B cell (primary cell): ENCODE measurements around the gene ATAD2B. TPM values are rescaled to one million over a fixed set of nuclear protein-coding genes. Genes with fewer than 3 reads are reported as not detected.

Source experiments
- ATAC-seq: fragments of 200-7000 bp; cut with Tn5 transposase; one replicate; pipeline ENCODE4 v1.10.0; 2021; ENCODE audit warnings: low read depth, mild to moderate bottlenecking, moderate number of reproducible peaks, moderate library complexity
- CTCF ChIA-PET: fragments of 350-600 bp; sonication (Branson Sonifier 250); formaldehyde crosslinking; loops from one replicate; lab custom pipeline; 2021; ENCODE audit warnings: antibody characterized with exemption, inconsistent platforms; lab: Charles Lee
- POLR2A ChIA-PET: fragments of 350-600 bp; sonication (Branson Sonifier 250); formaldehyde crosslinking; loops from one replicate; lab custom pipeline; 2021; ENCODE audit warnings: antibody characterized with exemption; lab: Charles Lee
- DNase-seq: peaks from one replicate; pipeline ENCODE4 v3.0.0; 2013
- H2AFZ ChIP-seq: 2 replicates; pipeline ENCODE4 v1.6.1; 2012; ENCODE audit warnings: mild to moderate bottlenecking, low read depth, low read length; ENCODE audit not compliant: insufficient read depth, poor library complexity, severe bottlenecking
- H3K27ac ChIP-seq, 2 donors: 1 replicate in 1 of 2; 2 replicates in 1 of 2; pipeline ENCODE4 v1.5.1; 2012 to 2013; ENCODE audit warnings: low read length in 2 of 2, mild to moderate bottlenecking in 2 of 2, moderate library complexity in 1 of 2
- H3K27me3 ChIP-seq, 4 experiments: fragments of 200-600 bp in 1 of 4; sonication (generic) in 1 of 4; replicated peaks in 1 of 4; 1 replicate in 2 of 4; 2 replicates in 2 of 4; pipeline versions ENCODE4 v1.6.1 to v1.7.0; 2013 to 2016; ENCODE audit warnings: low read length in 3 of 4, mild to moderate bottlenecking in 2 of 4, mixed read lengths in 1 of 4, moderate library complexity in 1 of 4; ENCODE audit not compliant: insufficient read depth in 4 of 4, control insufficient read depth in 3 of 4; ENCODE audit errors: control extremely low read depth in 1 of 4
- H3K36me3 ChIP-seq, 2 experiments: replicated peaks in 1 of 2; 1 replicate in 1 of 2; 2 replicates in 1 of 2; pipeline versions ENCODE4 v1.6.1 to v1.7.1; 2013; ENCODE audit warnings: low read length in 1 of 2; ENCODE audit not compliant: insufficient read depth in 2 of 2, control insufficient read depth in 1 of 2; ENCODE audit errors: control extremely low read depth in 1 of 2, extremely low read depth in 1 of 2
- H3K4me1 ChIP-seq, 2 donors: fragments of 200-600 bp in 1 of 2; sonication (generic) in 1 of 2; 1 replicate in 1 of 2; 2 replicates in 1 of 2; pipeline versions ENCODE4 v1.5.1 to v1.6.1; 2013 to 2017; ENCODE audit warnings: low read length in 2 of 2; ENCODE audit not compliant: control insufficient read depth in 2 of 2, insufficient read depth in 2 of 2
- H3K4me2 ChIP-seq: replicated peaks from 2 replicates; pipeline ENCODE3; 2012; ENCODE audit warnings: mild to moderate bottlenecking, low read depth, low read length; ENCODE audit not compliant: poor library complexity, severe bottlenecking
- H3K4me3 ChIP-seq, 5 experiments: fragments of 200-600 bp in 1 of 5; sonication (generic) in 1 of 5; 1 replicate in 3 of 5; 2 replicates in 2 of 5; pipeline versions ENCODE4 v1.5.1 to v1.7.0; 2011 to 2016; ENCODE audit warnings: low read length in 4 of 5, mild to moderate bottlenecking in 4 of 5, low read depth in 2 of 5, control low read depth in 1 of 5, moderate library complexity in 1 of 5; ENCODE audit not compliant: insufficient read depth in 1 of 5; ENCODE audit errors: control extremely low read depth in 1 of 5, extremely low read depth in 1 of 5
- H3K79me2 ChIP-seq: fragments of 200-600 bp; sonication (generic); one replicate; pipeline ENCODE4 v1.6.0; 2016; ENCODE audit warnings: low read length; ENCODE audit not compliant: control insufficient read depth, insufficient read depth
- H3K9ac ChIP-seq: fragments of 200-600 bp; sonication (generic); 2 replicates; pipeline ENCODE4 v1.6.1; 2017; ENCODE audit warnings: mild to moderate bottlenecking, low read length, moderate library complexity
- H3K9me3 ChIP-seq, 3 donors: one replicate each; pipeline versions ENCODE4 v1.6.1 to v1.7.1; 2013; ENCODE audit warnings: low read length in 2 of 3; ENCODE audit not compliant: control insufficient read depth in 2 of 3, insufficient read depth in 1 of 3; ENCODE audit errors: control extremely low read depth in 1 of 3
- H4K20me1 ChIP-seq: 2 replicates; pipeline ENCODE4 v1.6.0; 2012; ENCODE audit warnings: mild to moderate bottlenecking, low read length; ENCODE audit not compliant: insufficient read depth, control insufficient read depth, poor library complexity, severe bottlenecking
- H3K27ac Mint-ChIP-seq: one replicate; pipeline ENCODE4 v1.8.0; 2021; ENCODE audit warnings: mixed read lengths
- H3K27me3 Mint-ChIP-seq: one replicate; pipeline ENCODE4 v1.8.0; 2021; ENCODE audit warnings: mixed read lengths
- H3K4me1 Mint-ChIP-seq: one replicate; pipeline ENCODE4 v1.8.0; 2021; ENCODE audit warnings: mixed read lengths
- H3K4me3 Mint-ChIP-seq: one replicate; pipeline ENCODE4 v1.8.0; 2021; ENCODE audit warnings: mixed read lengths
- H3K9me3 Mint-ChIP-seq: one replicate; pipeline ENCODE4 v1.8.0; 2022; ENCODE audit warnings: mixed read lengths; ENCODE audit not compliant: insufficient read depth
- CTCF ChIP-seq: fragments of 200-600 bp; IDR thresholded peaks from one replicate; pipeline ENCODE4 v1.8.0; 2022; ENCODE audit warnings: antibody characterized with exemption, mild to moderate bottlenecking
- EZH2 ChIP-seq: IDR thresholded peaks from 2 replicates; pipeline ENCODE4 v1.6.1; 2012; ENCODE audit warnings: borderline replicate concordance, low read depth, mild to moderate bottlenecking, moderate library complexity, low read length; ENCODE audit not compliant: insufficient read depth, poor library complexity, severe bottlenecking
- WGBS: methylation state at CpG from one replicate; pipeline ENCODE4 v1.1.5; 2013; ENCODE audit warnings: missing lambda C conversion rate; ENCODE audit not compliant: insufficient coverage; 5-methylcytosine and 5-hydroxymethylcytosine counted together
- intact Hi-C: fragments of 100-400 bp; cut with micrococcal nuclease; formaldehyde crosslinking; loops from one replicate; pipeline ENCODE4 v1.10.0; 2022
- polyA plus RNA-seq: library from polyadenylated mRNA; depleted of rRNA; stranded (reverse); fragments of >200 nt; gene quantifications from 2 replicates; pipeline ENCODE4 v1.2.3, GENCODE V29; 2012
- total RNA-seq, 2 donors: library from RNA; stranded (reverse); fragments of 120-200 nt in 1 of 2; gene quantifications; 1 replicate in 1 of 2; 2 replicates in 1 of 2; pipeline versions ENCODE4 v1.2.3 to v1.2.4, GENCODE V29; 2013 to 2022

ATAD2B gene
- total and polyA plus RNA-seq, 2 donors (not counting 1 experiment from before 2014, with no cell fraction given) = 5.1 to 90.8 TPM

- Histone ChIP-seq H3K4me2 (no peak overlapping the region), H3K4me1 (peaks cover 7 to 17% of the 10 kb centered on the region in 2 donors), H3K9ac (no peak overlapping the region), H2AFZ (no peak overlapping the region), H4K20me1 (peaks cover 89% of the 10 kb centered on the region), H3K36me3 (peaks cover 0 to 4% of the 10 kb centered on the region in 2 experiments), H3K27me3 (no peaks in the 10 kb centered on the region), H3K79me2 (peaks cover 100% of the 10 kb centered on the region), H3K4me3 (no peak overlapping the region), H3K9me3 (no peaks in the 10 kb centered on the region), H3K27ac (no peak overlapping the region)
- TF ChIP-seq CTCF = no peak
- TF ChIP-seq EZH2 = no peak
- 97% methylated on average over 4 of the region's 8 CpGs for WGBS
- intact Hi-C loops = no loop called here
- Mint-ChIP-seq H3K27me3 (no peaks in the 10 kb centered on the region), H3K27ac (no peak overlapping the region), H3K9me3 (no peaks in the 10 kb centered on the region), H3K4me1 (peaks cover 54% of the 10 kb centered on the region), H3K4me3 (no peak overlapping the region)
- DNase-seq (no peak), ATAC-seq (no peak)
- CTCF ChIA-PET = interaction anchor here (1.4 kb wide), 1 partner anchor 8 kb away, joined by 3 read pairs; the partner anchor contains the start of gene ATAD2B
- POLR2A ChIA-PET = interaction anchor here (0.7 kb wide), 1 partner anchor 466 kb away, joined by 3 read pairs; no protein-coding TSS in a partner anchor
Measured at GRCh38 chr2:23918837-23919489, 8.0 kb downstream of the ATAD2B start.

GRCh38 chr2:23916727-23917405, 10.1 kb downstream of the ATAD2B start:
- DNase-seq (no peak), ATAC-seq (no peak)
- peaks cover 88% of the 10 kb centered on the region for H4K20me1 ChIP-seq
- WGBS = no CpG with 5 or more reads among the region's 3 CpGs
- no peak overlapping the region for H3K9ac ChIP-seq
- no peak overlapping the region for H3K27ac ChIP-seq
- H3K36me3 ChIP-seq = peaks cover 0 to 4% of the 10 kb centered on the region in 2 experiments
- H3K4me1 Mint-ChIP-seq = peaks cover 47% of the 10 kb centered on the region
- no peak overlapping the region for H2AFZ ChIP-seq
- H3K27ac Mint-ChIP-seq = no peak overlapping the region
- intact Hi-C loops = no loop called here
- peak overlapping the region; percentile 4 for H3K4me3 Mint-ChIP-seq
- H3K27me3 Mint-ChIP-seq = no peaks in the 10 kb centered on the region
- no peak overlapping the region for H3K4me3 ChIP-seq
- no peaks in the 10 kb centered on the region for H3K27me3 ChIP-seq
- ChIA-PET POLR2A (interaction anchor here (1.3 kb wide), 1 partner anchor 9 kb away, joined by 5 read pairs; no protein-coding TSS in a partner anchor), CTCF (no interaction called here)
- H3K9me3 Mint-ChIP-seq = no peaks in the 10 kb centered on the region
- H3K79me2 ChIP-seq = peaks cover 100% of the 10 kb centered on the region
- H3K4me1 ChIP-seq = peaks cover 7 to 10% of the 10 kb centered on the region in 2 donors
- peak overlapping the region; percentile 16 for H3K4me2 ChIP-seq
- no peak for TF ChIP-seq CTCF
- no peak for TF ChIP-seq EZH2
- no peaks in the 10 kb centered on the region for H3K9me3 ChIP-seq
